SK-N-SH treated with all-trans-retinoic acid at 6 μM for 48 hours (cell line): ENCODE measurements around the gene PCSK2.

Experiments used
- ARNTL ChIP-seq: fragments of 450-650 bp; formaldehyde crosslinking; IDR thresholded peaks from 2 replicates; pipeline ENCODE4 v1.5.0; 2020; ENCODE audit warnings: low read depth, mild to moderate bottlenecking, moderate library complexity, borderline replicate concordance
- CREB5 ChIP-seq: fragments of 250-450 bp; sonication (Bioruptor Pico); IDR thresholded peaks from 2 replicates; pipeline ENCODE4 v1.5.1; 2020; ENCODE audit warnings: low read depth, mild to moderate bottlenecking, moderate library complexity
- GLIS3 ChIP-seq: fragments of 250-450 bp; sonication (Bioruptor Pico); IDR thresholded peaks from 2 replicates; pipeline ENCODE4 v1.5.0; 2020; ENCODE audit warnings: mild to moderate bottlenecking, moderate library complexity
- OSR1 ChIP-seq: fragments of 250-450 bp; sonication (Bioruptor Pico); IDR thresholded peaks from 2 replicates; pipeline ENCODE4 v1.8.0; 2022; ENCODE audit warnings: moderate library complexity, mild to moderate bottlenecking, inconsistent platforms
- PATZ1 ChIP-seq: fragments of 250-450 bp; sonication (Bioruptor Pico); IDR thresholded peaks from 2 replicates; pipeline ENCODE4 v1.8.0; 2020; ENCODE audit warnings: mild to moderate bottlenecking, moderate library complexity, borderline replicate concordance
- PPARA ChIP-seq: fragments of 250-450 bp; sonication (Bioruptor Pico); IDR thresholded peaks from 2 replicates; pipeline ENCODE4 v1.5.0; 2020; ENCODE audit warnings: mild to moderate bottlenecking, borderline replicate concordance
- RARB ChIP-seq: fragments of 250-450 bp; sonication (Bioruptor Pico); IDR thresholded peaks from 2 replicates; pipeline ENCODE4 v1.8.0; 2021; ENCODE audit warnings: mild to moderate bottlenecking, moderate library complexity
- TSHZ2 ChIP-seq: fragments of 250-450 bp; sonication (Bioruptor Pico); IDR thresholded peaks from 2 replicates; pipeline ENCODE4 v1.5.0; 2020; ENCODE audit warnings: mild to moderate bottlenecking, moderate library complexity
- ZC3H10 ChIP-seq: fragments of 250-450 bp; sonication (Bioruptor Pico); IDR thresholded peaks from 2 replicates; pipeline ENCODE4 v1.5.1; 2021; ENCODE audit warnings: mild to moderate bottlenecking, moderate library complexity
- ZFP3 ChIP-seq: fragments of 250-450 bp; sonication (Bioruptor Pico); IDR thresholded peaks from 2 replicates; pipeline ENCODE4 v1.5.0; 2020; ENCODE audit warnings: mild to moderate bottlenecking, moderate library complexity
- ZFP30 ChIP-seq: fragments of 450-650 bp; formaldehyde crosslinking; IDR thresholded peaks from 2 replicates; pipeline ENCODE4 v1.5.0; 2022; ENCODE audit warnings: mild to moderate bottlenecking, moderate library complexity
- TF ChIP-seq, protein P1 (sequence below): fragments of 250-450 bp; sonication (Bioruptor Pico); IDR thresholded peaks from 2 replicates; pipeline ENCODE4 v1.8.0; 2021; ENCODE audit warnings: low read depth, mild to moderate bottlenecking, moderate library complexity, borderline replicate concordance

GRCh38 chr20:17461941-17462340, 235.1 kb downstream of the PCSK2 start:
- no peak for TF ChIP-seq ARNTL
- no peak for TF ChIP-seq ZFP30 (CRISPR knock-in tag)
- no peak for TF ChIP-seq PATZ1
- TF ChIP-seq, protein P1, sequence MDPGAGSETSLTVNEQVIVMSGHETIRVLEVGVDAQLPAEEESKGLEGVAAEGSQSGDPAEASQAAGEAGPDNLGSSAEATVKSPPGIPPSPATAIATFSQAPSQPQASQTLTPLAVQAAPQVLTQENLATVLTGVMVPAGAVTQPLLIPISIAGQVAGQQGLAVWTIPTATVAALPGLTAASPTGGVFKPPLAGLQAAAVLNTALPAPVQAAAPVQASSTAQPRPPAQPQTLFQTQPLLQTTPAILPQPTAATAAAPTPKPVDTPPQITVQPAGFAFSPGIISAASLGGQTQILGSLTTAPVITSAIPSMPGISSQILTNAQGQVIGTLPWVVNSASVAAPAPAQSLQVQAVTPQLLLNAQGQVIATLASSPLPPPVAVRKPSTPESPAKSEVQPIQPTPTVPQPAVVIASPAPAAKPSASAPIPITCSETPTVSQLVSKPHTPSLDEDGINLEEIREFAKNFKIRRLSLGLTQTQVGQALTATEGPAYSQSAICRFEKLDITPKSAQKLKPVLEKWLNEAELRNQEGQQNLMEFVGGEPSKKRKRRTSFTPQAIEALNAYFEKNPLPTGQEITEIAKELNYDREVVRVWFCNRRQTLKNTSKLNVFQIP (CRISPR knock-in tag) = no peak
- no peak for TF ChIP-seq TSHZ2 (CRISPR knock-in tag)
- TF ChIP-seq GLIS3 (CRISPR knock-in tag) = no peak
- TF ChIP-seq OSR1 (CRISPR knock-in tag) = no peak
- TF ChIP-seq ZC3H10 (CRISPR knock-in tag) = no peak
- no peak for TF ChIP-seq ZFP3 (CRISPR knock-in tag)
- TF ChIP-seq PPARA (CRISPR knock-in tag) = no peak
- no peak for TF ChIP-seq RARB
- no peak for TF ChIP-seq CREB5
